Smooth muscle cell (in vitro differentiated cells): ENCODE results near the gene NOTUM. TPM values are rescaled to one million over a fixed set of nuclear protein-coding genes. Genes with fewer than 3 reads are reported as not detected.

Experiments
- DNase-seq: peaks from one replicate; lab custom pipeline; 2025; ENCODE audit not compliant: unreplicated experiment; lab: John Stamatoyannopoulos, UW
- H2AFZ ChIP-seq: fragments of 200-600 bp; sonication (generic); 2 replicates; pipeline ENCODE4 v1.6.0; 2016; ENCODE audit warnings: antibody characterized with exemption, low read depth, mild to moderate bottlenecking
- H3F3A ChIP-seq: fragments of 200-600 bp; sonication (generic); 2 replicates; pipeline ENCODE4 v1.6.0; 2017; ENCODE audit warnings: antibody characterized with exemption, low read depth
- H3K27ac ChIP-seq: fragments of 200-600 bp; sonication (generic); 2 replicates; pipeline ENCODE4 v1.5.1; 2016; ENCODE audit warnings: low read depth, mild to moderate bottlenecking
- H3K27me3 ChIP-seq: fragments of 200-600 bp; sonication (generic); 2 replicates; pipeline ENCODE4 v1.6.1; 2016; ENCODE audit warnings: low read depth, mild to moderate bottlenecking
- H3K36me3 ChIP-seq: fragments of 200-600 bp; sonication (generic); 2 replicates; pipeline ENCODE4 v1.5.1; 2016; ENCODE audit warnings: low read depth
- H3K4me1 ChIP-seq: fragments of 200-600 bp; sonication (generic); 2 replicates; pipeline ENCODE4 v1.5.1; 2016; ENCODE audit warnings: low read depth
- H3K4me2 ChIP-seq: fragments of 200-600 bp; sonication (generic); 2 replicates; pipeline ENCODE4 v1.6.0; 2016; ENCODE audit warnings: mild to moderate bottlenecking
- H3K4me3 ChIP-seq: fragments of 200-600 bp; sonication (generic); 2 replicates; pipeline ENCODE4 v1.5.1; 2016; ENCODE audit warnings: mild to moderate bottlenecking
- H3K79me2 ChIP-seq: fragments of 200-600 bp; sonication (generic); 2 replicates; pipeline ENCODE4 v1.6.0; 2016; ENCODE audit warnings: low read depth, mild to moderate bottlenecking
- H3K9ac ChIP-seq: fragments of 200-600 bp; sonication (generic); 2 replicates; pipeline ENCODE4 v1.6.0; 2016; ENCODE audit warnings: low read depth
- H3K9me3 ChIP-seq: fragments of 200-600 bp; sonication (generic); replicated peaks from 2 replicates; pipeline ENCODE4 v1.5.1; 2016; ENCODE audit warnings: low read depth
- H4K20me1 ChIP-seq: fragments of 200-600 bp; sonication (generic); 2 replicates; pipeline ENCODE4 v1.6.0; 2016; ENCODE audit warnings: low read depth
- WGBS: methylation state at CpG from one replicate; pipeline ENCODE4 v1.1.7; 2016; ENCODE audit warnings: low lambda C conversion rate; 5-methylcytosine and 5-hydroxymethylcytosine counted together
- polyA plus RNA-seq: library from polyadenylated mRNA; unstranded; fragments of >200 nt; fragmentation: Nextera tagmentation; extraction: Ambion mirVana; gene quantifications from 2 replicates; pipeline ENCODE4 v1.2.1, GENCODE V29; 2016
- total RNA-seq: library from RNA; depleted of rRNA; stranded (reverse); fragments of >200 nt; gene quantifications from 2 replicates; pipeline ENCODE4 v1.2.3, GENCODE V29; 2014
- TF ChIP-seq, protein P1 (sequence below): fragments of 200-600 bp; sonication (generic); IDR thresholded peaks from 2 replicates; pipeline ENCODE4 v1.5.1; 2017; ENCODE audit warnings: borderline replicate concordance, mild to moderate bottlenecking, antibody characterized with exemption; ENCODE audit not compliant: insufficient read depth, poor library complexity, severe bottlenecking

The NOTUM gene
- total and polyA plus RNA-seq, 2 experiments from 2014 or later = 0.90 to 2.9 TPM

DNA sequence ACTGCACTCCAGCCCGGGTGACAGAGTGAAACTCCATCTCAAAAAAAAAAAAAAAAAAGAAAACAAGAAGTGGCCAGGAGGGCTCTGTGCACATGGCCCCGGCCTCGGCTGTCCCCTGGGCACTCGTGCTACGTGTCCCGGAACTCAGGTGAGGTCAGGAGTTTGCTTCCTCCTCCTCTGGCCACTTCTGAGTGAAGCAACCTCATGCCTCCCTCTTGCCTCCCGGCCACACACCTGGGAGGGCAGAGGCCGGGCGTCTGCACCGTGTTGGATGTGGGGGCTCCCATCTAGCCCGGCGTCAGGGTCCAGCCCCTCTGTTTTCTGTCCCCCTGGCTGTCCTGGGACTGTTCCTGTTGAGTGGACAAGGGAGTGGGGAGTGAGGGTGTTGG is 38.6 kb upstream of the NOTUM start:
- Histone ChIP-seq H3F3A (peaks cover 12% of the 10 kb centered on the region), H3K9me3 (no peaks in the 10 kb centered on the region), H3K27ac (no peak overlapping the region), H3K79me2 (no peaks in the 10 kb centered on the region), H4K20me1 (peaks cover 4% of the 10 kb centered on the region), H3K4me1 (peaks cover 6% of the 10 kb centered on the region), H3K27me3 (no peaks in the 10 kb centered on the region), H3K4me3 (no peak overlapping the region), H3K4me2 (no peak overlapping the region), H3K9ac (no peak overlapping the region), H3K36me3 (no peaks in the 10 kb centered on the region), H2AFZ (no peak overlapping the region)
- TF ChIP-seq, protein P1, sequence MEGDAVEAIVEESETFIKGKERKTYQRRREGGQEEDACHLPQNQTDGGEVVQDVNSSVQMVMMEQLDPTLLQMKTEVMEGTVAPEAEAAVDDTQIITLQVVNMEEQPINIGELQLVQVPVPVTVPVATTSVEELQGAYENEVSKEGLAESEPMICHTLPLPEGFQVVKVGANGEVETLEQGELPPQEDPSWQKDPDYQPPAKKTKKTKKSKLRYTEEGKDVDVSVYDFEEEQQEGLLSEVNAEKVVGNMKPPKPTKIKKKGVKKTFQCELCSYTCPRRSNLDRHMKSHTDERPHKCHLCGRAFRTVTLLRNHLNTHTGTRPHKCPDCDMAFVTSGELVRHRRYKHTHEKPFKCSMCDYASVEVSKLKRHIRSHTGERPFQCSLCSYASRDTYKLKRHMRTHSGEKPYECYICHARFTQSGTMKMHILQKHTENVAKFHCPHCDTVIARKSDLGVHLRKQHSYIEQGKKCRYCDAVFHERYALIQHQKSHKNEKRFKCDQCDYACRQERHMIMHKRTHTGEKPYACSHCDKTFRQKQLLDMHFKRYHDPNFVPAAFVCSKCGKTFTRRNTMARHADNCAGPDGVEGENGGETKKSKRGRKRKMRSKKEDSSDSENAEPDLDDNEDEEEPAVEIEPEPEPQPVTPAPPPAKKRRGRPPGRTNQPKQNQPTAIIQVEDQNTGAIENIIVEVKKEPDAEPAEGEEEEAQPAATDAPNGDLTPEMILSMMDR = no peak
- 98% methylated on average over 12 of the region's 12 CpGs for WGBS
- no peak for DNase-seq

DNA sequence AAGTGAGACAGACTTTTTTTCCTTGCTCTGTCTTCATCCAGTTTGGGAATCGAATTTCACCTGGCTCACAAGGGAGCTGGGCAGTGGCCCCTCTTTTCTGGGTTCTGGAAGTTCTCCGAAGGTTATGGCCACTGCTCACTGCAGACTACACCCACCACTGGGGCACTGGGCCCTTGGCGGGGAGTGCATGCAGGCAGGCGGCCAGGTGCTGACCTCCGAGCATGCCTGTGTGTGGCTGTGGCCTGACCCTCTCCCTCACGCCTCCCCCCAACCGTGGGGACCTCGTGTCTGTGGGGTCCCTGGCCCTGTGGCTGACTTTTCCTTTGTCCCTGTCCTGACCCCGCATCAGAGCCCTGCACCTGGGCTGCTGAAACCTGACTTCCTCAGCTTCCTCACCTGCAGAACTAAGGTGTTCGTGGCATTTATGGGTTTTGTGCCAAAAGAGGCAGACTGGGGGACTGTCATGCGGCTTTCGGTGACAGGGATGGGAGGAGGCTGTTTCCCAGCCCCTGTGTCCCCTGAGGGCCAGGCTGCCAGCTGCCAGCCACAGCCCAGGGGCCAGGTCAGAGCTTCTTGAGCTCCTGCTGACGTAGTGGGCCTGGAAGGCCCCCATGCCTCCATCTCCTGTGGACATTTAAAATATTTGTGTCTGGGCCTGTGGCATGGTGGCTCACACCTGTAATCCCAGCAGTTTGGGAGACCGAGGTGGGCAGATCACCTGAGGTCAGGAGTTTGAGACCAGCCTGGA is 37.9 kb upstream of the NOTUM start:
- no peaks in the 10 kb centered on the region for H3K79me2 ChIP-seq
- H3K9ac ChIP-seq = no peak overlapping the region
- H3K27me3 ChIP-seq = no peaks in the 10 kb centered on the region
- no peak overlapping the region for H3K27ac ChIP-seq
- DNase-seq = no peak
- no peaks in the 10 kb centered on the region for H3K36me3 ChIP-seq
- H3F3A ChIP-seq = peaks cover 12% of the 10 kb centered on the region
- WGBS = 96% methylated on average over 14 of the region's 14 CpGs
- H2AFZ ChIP-seq = no peak overlapping the region
- no peak overlapping the region for H3K4me3 ChIP-seq
- TF ChIP-seq, protein P1 = no peak
- peaks cover 3% of the 10 kb centered on the region for H3K4me1 ChIP-seq
- no peaks in the 10 kb centered on the region for H3K9me3 ChIP-seq
- H3K4me2 ChIP-seq = no peak overlapping the region
- peaks cover 4% of the 10 kb centered on the region for H4K20me1 ChIP-seq

DNA sequence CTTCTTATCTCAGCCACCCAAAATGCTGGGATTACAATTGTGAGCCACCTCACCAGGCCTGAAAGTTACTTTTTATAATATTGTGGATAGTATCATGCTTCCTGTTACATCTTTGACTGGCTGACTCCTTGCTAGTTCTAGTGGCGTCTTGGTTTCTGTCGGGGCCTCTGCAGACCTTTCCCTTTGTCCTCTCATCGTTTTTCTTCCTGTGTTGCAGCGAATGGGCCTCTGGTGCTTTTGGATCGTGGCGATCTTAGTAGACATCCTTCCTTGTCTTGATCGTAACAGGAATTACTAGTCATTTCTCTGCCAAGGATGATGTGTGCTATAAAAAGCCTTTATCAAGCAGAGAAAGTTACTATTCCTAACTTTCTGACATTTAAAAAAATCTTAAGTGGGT is 37.2 kb upstream of the NOTUM start:
- no peak overlapping the region for H3K9ac ChIP-seq
- H3K27ac ChIP-seq = no peak overlapping the region
- no peaks in the 10 kb centered on the region for H3K27me3 ChIP-seq
- peaks cover 4% of the 10 kb centered on the region for H4K20me1 ChIP-seq
- peaks cover 9% of the 10 kb centered on the region for H3K4me1 ChIP-seq
- no peak overlapping the region for H3K4me2 ChIP-seq
- H3K4me3 ChIP-seq = no peak overlapping the region
- no peaks in the 10 kb centered on the region for H3K79me2 ChIP-seq
- 92% methylated on average over 7 of the region's 7 CpGs for WGBS
- H3K9me3 ChIP-seq = no peaks in the 10 kb centered on the region
- TF ChIP-seq, protein P1 = no peak
- peaks cover 11% of the 10 kb centered on the region for H3F3A ChIP-seq
- H2AFZ ChIP-seq = no peak overlapping the region
- no peak for DNase-seq
- no peaks in the 10 kb centered on the region for H3K36me3 ChIP-seq
